Upper lobe of left lung (tissue), 6 donors: Measurements from ENCODE around the gene ATP9B. TPM values are rescaled to one million over a fixed set of nuclear protein-coding genes. Genes with fewer than 3 reads are reported as not detected.

Experiments used
- ATAC-seq, 2 donors: fragments of 200-7000 bp; cut with Tn5 transposase; one replicate each; pipeline ENCODE4 v1.9.1; 2022; ENCODE audit warnings: mild to moderate bottlenecking in 2 of 2, moderate library complexity in 2 of 2; ENCODE audit not compliant: low FRiP score in 2 of 2
- DNase-seq, 2 donors: peaks; one replicate each; pipeline ENCODE4 v3.0.0-alpha.2; 2019 to 2020
- H3K27ac ChIP-seq, 4 donors: fragments of 200-600 bp; sonication (generic); one replicate each; pipeline ENCODE4 v1.5.1; 2016 to 2019
- H3K27me3 ChIP-seq, 4 donors: fragments of 200-600 bp; sonication (generic); one replicate each; pipeline ENCODE4 v1.5.1; 2017 to 2019
- H3K36me3 ChIP-seq, 4 donors: fragments of 200-600 bp; sonication (generic); one replicate each; pipeline ENCODE4 v1.5.1; 2016 to 2019
- H3K4me1 ChIP-seq, 4 donors: fragments of 200-600 bp; sonication (generic); one replicate each; pipeline ENCODE4 v1.5.1; 2018 to 2019
- H3K4me3 ChIP-seq, 4 donors: fragments of 200-600 bp; sonication (generic); one replicate each; pipeline ENCODE4 v1.5.1; 2017 to 2019; ENCODE audit warnings: mild to moderate bottlenecking in 2 of 4, moderate library complexity in 1 of 4
- H3K9me3 ChIP-seq, 4 donors: fragments of 200-600 bp; sonication (generic); one replicate each; pipeline ENCODE4 v1.5.1; 2018 to 2019
- EP300 ChIP-seq, 4 donors: sonication (generic); formaldehyde crosslinking; IDR thresholded peaks; one replicate each; pipeline ENCODE4 v1.5.1; 2017; ENCODE audit warnings: antibody characterized with exemption in 4 of 4, control low read depth in 2 of 4
- POLR2A ChIP-seq, 4 donors: fragments of 450-650 bp; IDR thresholded peaks; one replicate each; pipeline ENCODE4 v1.5.1; 2016 to 2017; ENCODE audit warnings: antibody characterized with exemption in 4 of 4, mild to moderate bottlenecking in 2 of 4
- POLR2AphosphoS5 ChIP-seq, 2 donors: sonication (generic); formaldehyde crosslinking; IDR thresholded peaks; one replicate each; pipeline ENCODE4 v1.5.1; 2017; ENCODE audit warnings: antibody characterized with exemption in 2 of 2
- WGBS, 2 donors: methylation state at CpG; one replicate each; pipeline ENCODE4 v1.1.5; 2017 to 2018; 5-methylcytosine and 5-hydroxymethylcytosine counted together
- total RNA-seq, 6 donors: library from RNA; depleted of rRNA in 4 of 6; stranded (reverse); fragments of >200 nt in 4 of 6; gene quantifications; one replicate each; pipeline versions ENCODE4 v1.1.0 to v1.2.1, GENCODE V29; 2016 to 2021
- TF ChIP-seq, protein P1 (sequence below), 6 experiments: fragments of 450-650 bp in 4 of 6; fragments of 200-600 bp in 2 of 6; sonication (generic) in 2 of 6; IDR thresholded peaks; one replicate each; pipeline ENCODE4 v1.5.1; 2016 to 2019; ENCODE audit warnings: antibody characterized with exemption in 6 of 6
- donor health status: DM: no; HTN: no; CAD: no; lungs with moderate emphysema.
- donor health status: DM: no; HTN: yes; CAD: no; lungs with severe emphysema.

Gene ATP9B
- total RNA-seq, 6 donors from 2014 or later: 29.8 to 124 (median 49.2) TPM

DNA sequence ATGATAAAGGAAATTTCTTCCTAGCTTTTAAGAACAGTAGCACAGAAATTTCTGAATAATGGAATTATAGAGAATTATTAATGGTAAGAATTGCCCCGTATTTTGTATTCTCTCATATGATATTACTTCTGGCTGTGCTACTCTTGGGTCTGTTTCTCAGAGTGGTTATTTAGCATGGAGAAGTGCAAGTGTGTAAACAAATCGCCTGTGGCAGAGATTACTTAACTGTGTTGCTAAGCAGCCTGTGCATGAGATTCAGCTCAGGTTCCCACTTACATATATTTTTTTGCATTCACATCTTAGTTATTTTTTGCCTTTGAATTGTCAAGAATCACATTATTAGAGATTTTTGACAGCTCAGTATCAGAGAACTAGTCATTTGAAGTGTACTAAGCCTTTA is 246.4 kb downstream of the ATP9B start:
- TF ChIP-seq, protein P1, sequence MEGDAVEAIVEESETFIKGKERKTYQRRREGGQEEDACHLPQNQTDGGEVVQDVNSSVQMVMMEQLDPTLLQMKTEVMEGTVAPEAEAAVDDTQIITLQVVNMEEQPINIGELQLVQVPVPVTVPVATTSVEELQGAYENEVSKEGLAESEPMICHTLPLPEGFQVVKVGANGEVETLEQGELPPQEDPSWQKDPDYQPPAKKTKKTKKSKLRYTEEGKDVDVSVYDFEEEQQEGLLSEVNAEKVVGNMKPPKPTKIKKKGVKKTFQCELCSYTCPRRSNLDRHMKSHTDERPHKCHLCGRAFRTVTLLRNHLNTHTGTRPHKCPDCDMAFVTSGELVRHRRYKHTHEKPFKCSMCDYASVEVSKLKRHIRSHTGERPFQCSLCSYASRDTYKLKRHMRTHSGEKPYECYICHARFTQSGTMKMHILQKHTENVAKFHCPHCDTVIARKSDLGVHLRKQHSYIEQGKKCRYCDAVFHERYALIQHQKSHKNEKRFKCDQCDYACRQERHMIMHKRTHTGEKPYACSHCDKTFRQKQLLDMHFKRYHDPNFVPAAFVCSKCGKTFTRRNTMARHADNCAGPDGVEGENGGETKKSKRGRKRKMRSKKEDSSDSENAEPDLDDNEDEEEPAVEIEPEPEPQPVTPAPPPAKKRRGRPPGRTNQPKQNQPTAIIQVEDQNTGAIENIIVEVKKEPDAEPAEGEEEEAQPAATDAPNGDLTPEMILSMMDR (IDR thresholded peaks at IDR 0.05): no peak
- TF ChIP-seq POLR2A (IDR thresholded peaks at IDR 0.05): no peak
- TF ChIP-seq EP300 (IDR thresholded peaks at IDR 0.05): no peak
- TF ChIP-seq POLR2AphosphoS5 (IDR thresholded peaks at IDR 0.05): no peak

DNA sequence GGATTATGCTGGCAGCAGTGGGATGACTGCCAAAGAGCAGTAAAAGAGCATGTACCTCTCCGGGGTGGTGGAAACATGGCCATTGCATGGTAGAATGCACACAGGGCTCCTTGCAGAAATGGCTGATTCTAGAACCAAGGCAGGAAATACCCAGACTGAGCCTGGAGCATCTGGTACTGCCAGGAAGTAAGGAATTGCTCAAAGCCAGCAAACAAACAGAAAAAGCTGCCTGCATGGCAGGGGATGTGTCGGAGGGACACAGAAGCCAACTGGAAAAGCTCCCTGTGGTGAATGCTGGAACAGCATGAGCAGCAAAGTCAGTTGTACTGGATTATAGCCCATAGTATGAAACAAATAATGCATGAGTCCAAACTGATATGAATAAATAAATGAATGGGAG is 248.5 kb downstream of the ATP9B start:
- ATAC-seq (no peak), DNase-seq (no peak)
- Histone ChIP-seq H3K27me3 (no peaks in the 10 kb centered on the region), H3K4me1 (no peaks in the 10 kb centered on the region), H3K27ac (no peak overlapping the region), H3K4me3 (no peak overlapping the region), H3K9me3 (no peaks in the 10 kb centered on the region), H3K36me3 (peaks cover 0 to 18% (median 4%) of the 10 kb centered on the region in 4 donors)
- WGBS, 2 donors: 92 to 94% methylated on average over 2 of the region's 2 CpGs
- TF ChIP-seq, protein P1 (IDR thresholded peaks at IDR 0.05): no peak
- TF ChIP-seq POLR2A (IDR thresholded peaks at IDR 0.05) (no peak), EP300 (IDR thresholded peaks at IDR 0.05) (no peak), POLR2AphosphoS5 (IDR thresholded peaks at IDR 0.05) (no peak)

More for the DNA sequence above, 246.4 kb downstream of the ATP9B start:
- Histone ChIP-seq H3K4me1 (no peaks in the 10 kb centered on the region), H3K27me3 (no peaks in the 10 kb centered on the region), H3K9me3 (no peaks in the 10 kb centered on the region), H3K36me3 (peaks cover 0 to 21% (median 8%) of the 10 kb centered on the region in 4 donors), H3K27ac (no peak overlapping the region), H3K4me3 (no peak overlapping the region)
- ATAC-seq: no peak
- DNase-seq: no peak
- 62 to 68% methylated on average over 2 of the region's 2 CpGs for WGBS, 2 donors

DNA sequence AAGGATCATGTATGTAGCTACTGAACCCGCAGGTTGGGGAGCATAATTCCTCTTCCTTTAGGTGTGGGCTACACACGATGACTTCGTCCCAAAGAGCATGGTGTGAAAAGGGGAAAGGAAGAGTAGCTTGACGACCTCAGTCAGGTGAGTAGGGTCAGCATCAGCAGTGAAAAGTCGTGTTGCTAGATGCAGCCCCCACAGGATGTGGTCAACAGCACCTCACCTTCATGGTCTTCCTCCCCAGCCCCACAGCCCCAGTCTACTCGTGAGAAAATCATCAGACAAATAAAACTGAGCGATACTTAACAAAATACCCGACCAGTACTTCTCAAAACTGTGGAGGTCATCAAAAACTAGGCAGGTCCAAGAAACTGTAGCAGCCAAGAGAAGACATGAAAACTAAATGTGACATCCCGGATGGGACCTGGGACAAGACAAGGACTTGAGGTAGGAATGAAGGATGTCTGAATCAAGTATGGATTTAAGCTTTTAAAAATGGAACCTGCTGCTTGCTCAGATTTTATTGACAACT is 249.0 kb downstream of the ATP9B start:
- TF ChIP-seq POLR2AphosphoS5 (IDR thresholded peaks at IDR 0.05): no peak
- no peak for ATAC-seq

DNA sequence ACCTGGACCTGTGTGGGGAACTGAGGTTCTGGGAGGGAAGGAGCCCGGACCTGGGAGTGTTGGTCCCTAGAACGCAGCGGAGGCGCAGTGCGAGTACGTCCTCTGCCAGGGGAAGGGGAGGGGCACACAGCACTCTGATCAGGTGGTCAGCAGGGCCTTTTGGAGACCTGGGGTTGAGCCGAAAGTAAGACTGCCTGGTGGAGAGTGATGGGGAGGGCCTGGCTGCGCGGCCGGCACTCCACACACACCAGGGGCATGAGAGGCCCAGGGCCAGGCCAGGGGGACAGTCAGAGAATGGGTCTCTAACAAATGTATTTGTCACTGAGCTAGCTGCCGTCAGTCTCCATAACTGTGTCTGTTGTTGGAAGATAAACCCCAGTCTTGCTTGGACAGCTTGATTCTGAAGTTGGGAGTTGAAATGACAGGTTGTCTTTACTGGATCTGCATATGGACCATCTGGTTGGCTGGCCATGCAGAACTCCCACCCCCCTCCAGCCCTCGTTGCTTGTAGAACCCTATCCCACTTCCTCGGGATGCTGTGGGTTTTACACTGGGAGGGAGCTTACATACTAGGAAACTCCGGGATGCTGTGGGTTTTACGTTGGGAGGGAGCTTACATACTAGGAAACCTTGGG is 251.1 kb downstream of the ATP9B start:
- DNase-seq: peak in 1 of 2 donors; percentile 64
- no peak for TF ChIP-seq POLR2AphosphoS5 (IDR thresholded peaks at IDR 0.05)
- no peak for TF ChIP-seq EP300 (IDR thresholded peaks at IDR 0.05)
- TF ChIP-seq, protein P1 (IDR thresholded peaks at IDR 0.05): no peak
- whole genome bisulfite sequencing, 2 donors: 79 to 92% methylated on average over 11 to 15 of the region's 15 CpGs
- H3K27me3 ChIP-seq: no peaks in the 10 kb centered on the region
- H3K36me3 ChIP-seq: peaks cover 0 to 23% (median 4%) of the 10 kb centered on the region in 4 donors
- H3K9me3 ChIP-seq: no peaks in the 10 kb centered on the region
- no peak overlapping the region for H3K27ac ChIP-seq
- H3K4me1 ChIP-seq: no peaks in the 10 kb centered on the region
- H3K4me3 ChIP-seq: no peak overlapping the region
- peak in 1 of 2 donors; percentile 24 for ATAC-seq

More for the DNA sequence above, 249.0 kb downstream of the ATP9B start:
- no peak for DNase-seq
- Histone ChIP-seq H3K4me3 (no peak overlapping the region), H3K27me3 (no peaks in the 10 kb centered on the region), H3K27ac (no peak overlapping the region), H3K4me1 (no peaks in the 10 kb centered on the region), H3K9me3 (no peaks in the 10 kb centered on the region), H3K36me3 (peaks cover 0 to 23% (median 4%) of the 10 kb centered on the region in 4 donors)
- WGBS, 2 donors: 78 to 90% methylated on average over 9 of the region's 9 CpGs

DNA sequence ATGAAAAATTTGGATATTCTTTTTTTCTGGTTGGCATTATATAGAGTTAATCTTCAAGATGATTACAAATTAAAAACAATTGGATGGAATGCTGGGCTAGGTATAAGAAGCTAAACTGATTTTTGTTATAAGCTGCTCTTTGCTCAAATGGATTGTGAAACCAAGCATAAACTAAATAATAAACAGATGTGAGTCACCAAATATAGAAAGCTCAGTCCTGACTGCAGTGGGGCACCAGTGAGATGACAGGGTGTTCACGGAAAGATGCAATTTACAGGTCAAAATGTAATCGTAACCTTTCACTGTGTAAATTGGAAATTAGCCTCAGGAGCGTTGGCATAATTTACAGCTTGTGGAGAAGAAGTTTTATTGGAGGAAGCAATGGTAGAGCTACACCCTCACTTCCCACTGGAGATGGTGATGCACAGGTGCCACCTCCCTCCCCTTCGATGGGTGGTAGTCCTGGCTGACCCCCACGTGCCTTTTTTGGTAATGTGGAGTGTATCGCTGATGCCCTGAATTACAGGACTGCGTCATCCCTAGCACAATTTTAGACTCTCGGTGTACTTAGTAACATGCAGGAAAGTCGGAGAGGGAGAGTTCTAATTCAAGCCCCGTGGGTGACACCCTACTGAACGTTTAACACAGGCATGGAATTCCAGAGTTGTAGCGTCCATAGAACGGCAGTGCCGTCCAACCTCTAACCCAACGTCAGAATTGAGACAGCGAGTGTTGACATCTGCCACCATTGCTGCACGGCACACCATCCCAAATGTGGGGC is 252.6 kb downstream of the ATP9B start:
- Histone ChIP-seq H3K4me3 (no peak overlapping the region), H3K27me3 (no peaks in the 10 kb centered on the region), H3K4me1 (no peaks in the 10 kb centered on the region), H3K27ac (no peak overlapping the region), H3K36me3 (peaks cover 0 to 17% (median 3%) of the 10 kb centered on the region in 4 donors), H3K9me3 (no peaks in the 10 kb centered on the region)
- TF ChIP-seq, protein P1 (IDR thresholded peaks at IDR 0.05): no peak
- TF ChIP-seq EP300 (IDR thresholded peaks at IDR 0.05) (no peak), POLR2AphosphoS5 (IDR thresholded peaks at IDR 0.05) (no peak), POLR2A (IDR thresholded peaks at IDR 0.05) (no peak)
- WGBS, 2 donors: 96 to 97% methylated on average over 16 to 17 of the region's 17 CpGs
- ATAC-seq (no peak), DNase-seq (no peak)
